Measurements from ENCODE around the gene B4GALT6. TPM values are rescaled to one million over a fixed set of nuclear protein-coding genes. Genes with fewer than 3 reads are reported as not detected.

The B4GALT6 gene
- polyA plus RNA-seq, 10 donors, result 10.1 to 15.2 (median 12.3) TPM

DNA sequence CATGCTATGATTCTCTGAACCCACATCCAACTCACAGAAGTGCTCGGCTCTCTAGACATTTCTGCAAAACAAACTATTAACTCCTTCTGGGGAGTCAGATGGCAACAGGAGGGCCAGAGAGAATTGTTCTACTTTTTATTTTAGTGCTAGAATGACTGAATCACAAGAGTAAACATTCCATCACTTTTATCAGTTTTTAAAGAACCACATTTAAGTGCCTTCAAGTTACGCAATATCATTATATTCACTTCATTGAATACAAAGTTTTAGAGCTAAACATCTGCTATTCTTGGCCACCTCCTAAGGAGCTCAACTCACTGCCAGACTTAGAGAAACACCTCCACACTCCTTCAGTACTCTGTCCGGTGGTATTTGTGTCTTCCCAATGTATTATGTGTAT lies 22.4 kb downstream of the B4GALT6 start:
- peak in 2 of 3 donors; percentile 39 to 57 for DNase-seq

- DNase-seq, result no peak
Measured at GRCh38 chr18:31660763-31661162, 23.6 kb downstream of the B4GALT6 start.

DNA sequence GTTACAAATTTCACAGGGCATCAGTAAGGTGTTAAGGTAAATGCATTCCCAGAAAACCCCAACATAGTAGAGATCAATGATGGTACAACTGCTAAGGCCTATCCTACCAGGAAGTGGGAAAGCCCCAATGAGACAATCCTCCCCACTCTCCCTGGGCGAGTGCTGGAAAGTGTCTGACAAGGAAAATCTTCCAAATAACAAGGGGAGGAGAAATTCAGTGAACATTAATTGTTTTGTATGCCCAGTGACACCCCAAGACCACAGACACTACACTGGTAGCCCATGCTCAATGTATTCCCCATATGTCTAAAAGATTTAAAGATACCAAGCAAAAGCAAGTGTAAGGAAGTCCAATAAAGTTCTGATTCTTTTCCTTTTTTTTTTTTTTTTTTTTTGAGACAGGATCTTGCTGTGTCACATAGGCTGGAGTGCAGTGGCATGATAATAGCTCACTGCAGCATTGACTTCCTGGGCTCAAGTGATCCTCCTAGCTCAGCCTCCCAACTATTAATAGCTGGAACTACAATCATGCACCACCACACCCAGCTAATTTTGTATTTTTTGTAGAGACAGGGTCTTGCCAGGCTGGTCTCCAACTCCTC lies 24.7 kb downstream of the B4GALT6 start:
- no peak for DNase-seq

GRCh38 chr18:31658670-31659575 lies 25.5 kb downstream of the B4GALT6 start:
- peak in 2 of 3 donors; percentile 27 to 43 for DNase-seq

DNA sequence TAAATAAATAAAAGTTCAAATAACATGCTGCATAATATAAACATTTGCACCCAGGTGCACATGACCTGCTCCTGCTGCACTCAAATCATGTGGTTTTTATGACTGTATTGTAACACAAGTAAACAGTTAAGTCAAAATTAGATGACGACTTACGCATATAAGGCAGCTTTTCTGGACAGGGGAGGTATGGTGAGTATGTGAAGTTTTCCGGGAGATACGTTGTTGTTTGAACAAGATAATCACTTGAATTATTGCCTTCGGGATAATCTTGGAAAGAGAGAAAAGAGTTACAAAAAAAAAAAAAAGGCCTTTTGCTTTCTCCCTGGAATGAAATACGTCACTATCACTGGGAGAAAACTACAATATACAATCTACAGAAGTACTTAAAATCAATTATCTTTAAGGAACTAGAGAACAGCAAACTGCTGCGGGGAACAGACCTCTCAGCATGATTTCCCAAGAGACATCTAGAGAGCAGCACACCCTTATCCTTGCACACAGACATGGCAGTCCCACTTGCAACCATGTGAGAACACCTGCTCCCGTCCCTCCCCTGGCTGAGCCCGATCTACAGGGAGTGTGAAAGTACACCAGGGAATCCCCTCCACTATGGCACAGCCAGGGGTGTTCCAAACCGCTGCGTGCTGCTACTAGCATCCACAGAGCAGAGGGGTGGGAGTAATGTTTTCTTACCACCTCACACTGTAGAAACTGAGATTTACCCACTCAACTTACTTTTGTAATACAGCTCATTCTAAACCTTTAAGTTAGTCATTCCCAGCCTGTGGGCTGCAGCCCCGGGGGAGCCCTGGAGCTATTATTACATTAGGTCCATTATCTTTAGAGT lies 26.3 kb downstream of the B4GALT6 start:
- DNase-seq, result peak in 1 of 3 donors; percentile 31

- no peak for DNase-seq
Measured at GRCh38 chr18:31656754-31657153, 27.6 kb downstream of the B4GALT6 start.

DNA sequence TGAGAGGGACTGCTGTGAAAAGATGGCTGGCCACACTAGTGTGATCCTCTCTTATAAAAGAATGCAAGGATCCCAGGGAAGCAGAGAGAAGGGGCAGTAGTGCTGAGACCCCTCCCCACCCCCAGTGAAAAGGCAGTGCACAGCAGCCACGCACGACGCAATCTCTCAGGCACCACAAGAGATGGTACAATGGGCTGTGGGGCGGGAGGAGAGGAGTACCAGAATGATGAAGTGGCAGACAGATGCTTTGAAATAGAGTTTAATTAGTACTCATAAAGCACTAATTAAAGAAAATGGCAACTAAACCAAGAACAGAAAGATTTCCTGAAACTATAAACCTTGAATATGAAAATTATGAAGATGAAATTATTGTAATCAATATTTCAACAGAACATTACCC lies 29.0 kb downstream of the B4GALT6 start:
- DNase-seq, result no peak

DNA sequence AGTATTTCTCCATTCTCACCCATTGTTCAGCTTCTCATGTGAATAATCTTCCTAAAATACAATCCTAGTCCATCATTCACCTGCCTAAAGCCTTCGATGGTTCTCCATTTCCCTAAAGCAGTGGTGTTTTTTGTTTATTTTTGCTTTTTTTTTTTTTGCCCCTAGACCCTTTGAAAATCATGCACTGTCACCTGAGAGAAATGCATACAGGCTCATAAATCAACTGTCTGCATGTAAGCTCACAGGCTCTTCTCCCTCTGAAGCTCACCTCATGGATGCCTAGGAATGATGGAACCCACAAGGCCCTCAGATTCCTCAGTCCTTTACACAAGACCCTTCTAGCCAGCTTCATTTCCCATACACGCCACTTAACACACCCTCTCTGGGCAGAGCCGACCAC lies 31.5 kb downstream of the B4GALT6 start:
- no peak for DNase-seq

DNA sequence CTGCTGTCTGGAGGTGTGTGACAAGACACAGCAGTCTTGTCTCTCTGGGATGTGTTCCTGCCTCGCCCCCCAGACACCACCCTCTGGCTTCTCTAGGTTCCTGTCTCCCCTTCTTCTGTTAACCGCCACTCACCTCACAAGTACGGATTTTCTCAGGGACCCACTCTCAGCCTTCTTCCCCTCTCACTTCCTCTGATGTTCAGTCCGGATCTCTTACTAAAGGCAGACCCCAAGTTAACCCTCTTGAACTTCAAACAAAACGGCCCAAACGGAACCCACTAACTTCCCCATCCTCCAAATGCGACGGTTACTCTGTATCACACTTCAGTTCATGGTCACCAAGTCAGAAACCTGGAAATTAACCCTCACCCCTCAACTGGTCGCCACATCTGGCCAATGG lies 32.0 kb downstream of the B4GALT6 start:
- DNase-seq, result no peak

- DNase-seq, result no peak
Measured at GRCh38 chr18:31651369-31651768, 33.0 kb downstream of the B4GALT6 start.

DNA sequence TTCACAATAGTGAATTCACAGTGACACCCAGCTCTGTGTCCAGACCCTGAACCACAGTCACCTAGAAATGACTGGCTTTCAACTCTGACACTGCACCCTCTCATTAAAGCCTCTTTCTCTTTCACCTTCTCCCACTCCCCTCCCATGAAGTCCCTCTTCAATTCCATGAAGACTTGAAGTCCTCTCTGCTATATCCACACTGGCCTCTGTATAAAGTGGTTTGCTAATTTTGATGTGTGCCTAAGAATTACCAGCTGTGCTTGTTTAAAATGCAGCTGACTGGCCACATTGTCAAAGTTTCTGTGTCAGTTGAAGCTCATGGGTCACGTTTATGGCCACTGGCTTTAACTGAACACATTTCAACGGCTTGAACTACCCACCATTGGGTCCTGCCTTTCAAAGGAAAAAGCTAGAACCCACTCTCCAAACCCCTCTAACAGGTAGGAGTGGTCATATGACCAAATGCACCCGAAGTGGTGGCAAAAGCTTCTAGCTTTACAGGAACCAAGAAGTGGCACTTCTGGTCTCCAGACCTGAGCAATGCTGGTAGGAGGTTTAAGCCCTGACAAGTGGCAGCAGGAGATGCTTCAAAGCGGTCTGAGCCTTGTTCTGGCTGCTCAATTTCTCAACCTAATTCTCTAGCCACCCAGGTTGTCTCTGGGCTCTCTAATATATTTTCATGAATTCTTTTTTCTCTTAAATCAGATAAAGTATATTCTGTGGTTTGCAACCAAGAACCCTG lies 34.2 kb downstream of the B4GALT6 start:
- no peak for DNase-seq

- DNase-seq, result no peak
Measured at GRCh38 chr18:31649449-31649848, 34.9 kb downstream of the B4GALT6 start.

GRCh38 chr18:31648966-31649429 lies 35.4 kb downstream of the B4GALT6 start:
- no peak for DNase-seq

DNA sequence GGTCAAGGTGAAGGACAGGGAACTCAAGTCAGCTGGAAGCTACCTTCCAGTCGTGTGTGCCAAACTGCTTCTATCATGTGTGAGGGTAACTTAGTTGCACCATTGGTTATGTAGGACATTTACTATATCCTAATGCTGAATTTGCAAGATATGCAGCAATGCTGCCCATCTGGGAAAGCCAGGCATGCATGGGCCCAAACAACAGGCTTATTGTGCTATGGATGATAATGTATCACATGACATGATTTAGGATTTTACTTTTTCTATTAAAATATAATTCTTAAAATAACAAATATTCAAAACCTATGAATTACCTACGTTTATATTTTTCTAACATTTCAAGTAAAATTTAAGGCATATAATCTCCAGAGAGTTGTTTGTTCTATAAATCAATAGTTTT lies 35.9 kb downstream of the B4GALT6 start:
- no peak for DNase-seq

DNA sequence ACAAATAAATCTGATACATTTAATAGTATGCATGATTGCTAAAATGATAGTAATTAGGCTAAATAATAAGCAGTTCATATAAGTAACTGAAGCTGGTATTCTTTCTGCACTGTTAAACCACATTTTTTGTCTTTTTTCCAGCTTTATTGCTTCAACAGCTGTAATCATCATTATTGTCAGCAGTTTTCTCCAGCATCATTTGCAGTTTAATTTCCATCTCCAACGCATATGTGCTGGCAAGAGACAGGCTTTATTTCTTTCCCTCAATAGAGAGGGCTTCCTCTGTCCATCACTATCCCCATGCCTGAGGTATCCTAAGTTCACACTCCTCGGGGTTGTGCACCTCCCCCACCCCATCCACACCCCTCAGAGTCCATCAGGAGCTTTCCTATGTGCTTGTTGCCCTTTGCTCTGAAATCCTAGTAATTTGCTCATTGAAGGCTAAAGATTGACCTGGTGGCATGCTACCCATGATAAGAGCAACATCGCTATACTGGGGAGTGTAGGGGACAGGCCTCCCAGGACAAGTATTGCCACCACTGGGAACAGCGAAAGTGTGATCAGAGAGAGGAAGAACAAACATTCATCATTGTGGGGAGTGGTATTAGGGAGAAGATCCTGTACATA lies 37.1 kb downstream of the B4GALT6 start:
- peak in 2 of 3 donors; percentile 22 to 60 for DNase-seq

- DNase-seq, result no peak
Measured at GRCh38 chr18:31646332-31647126, 37.9 kb downstream of the B4GALT6 start.

DNA sequence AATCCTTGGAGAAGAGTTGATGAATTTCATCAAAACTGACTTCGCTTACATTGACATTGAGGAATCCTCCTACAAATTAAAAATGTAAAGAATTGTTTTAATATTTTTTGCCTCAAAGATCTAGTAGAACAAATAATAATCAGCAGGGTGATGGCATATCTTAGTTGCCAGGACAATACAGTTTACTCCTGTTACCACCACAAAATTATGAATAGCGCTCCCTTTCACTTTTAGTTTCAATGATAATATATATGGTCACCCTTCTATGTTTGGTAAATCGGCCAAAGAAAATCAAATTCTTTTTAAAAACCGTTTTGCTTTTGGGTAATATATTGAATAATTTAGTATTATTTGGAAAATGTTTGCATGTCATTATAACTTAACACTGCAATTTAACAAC lies 39.0 kb downstream of the B4GALT6 start:
- no peak for DNase-seq

DNA sequence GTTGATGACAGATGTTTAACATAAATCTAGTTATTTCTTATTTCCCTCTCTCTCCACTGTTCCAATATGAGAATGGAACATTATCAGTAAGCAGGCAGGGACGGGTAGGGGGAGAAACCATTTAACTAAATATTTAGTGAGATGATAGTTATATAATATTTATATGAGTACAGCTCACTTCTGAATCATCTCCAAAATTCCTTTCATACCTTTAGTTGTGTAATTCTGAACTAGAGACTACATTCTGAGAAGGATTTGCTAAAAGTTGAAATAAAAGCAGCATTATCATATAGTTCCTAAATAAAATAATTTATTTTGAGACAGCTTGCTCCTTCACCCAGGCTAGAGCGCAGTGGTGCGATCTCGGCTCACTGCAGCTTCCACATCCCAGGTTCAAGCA lies 41.4 kb downstream of the B4GALT6 start:
- DNase-seq, result no peak

- no peak for DNase-seq
Measured at GRCh38 chr18:31637445-31637844, 46.9 kb downstream of the B4GALT6 start.

DNA sequence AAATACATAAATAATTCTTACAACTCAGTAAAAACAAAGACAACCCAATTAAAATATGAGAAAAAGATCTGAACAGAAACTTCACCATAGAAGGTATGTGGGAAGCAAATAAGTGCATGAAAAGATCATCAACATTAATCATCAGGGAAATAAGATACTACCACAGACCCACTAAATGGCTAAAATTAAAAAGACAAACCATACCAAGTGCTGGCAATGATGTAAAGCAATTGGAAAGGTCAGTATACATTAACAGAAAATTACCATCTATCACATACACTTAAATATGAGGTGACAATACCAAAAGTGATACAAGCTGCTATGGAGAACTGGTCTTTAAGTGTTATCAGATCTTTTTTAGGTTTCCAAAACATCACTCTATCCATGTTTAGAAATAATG lies 48.0 kb downstream of the B4GALT6 start:
- no peak for DNase-seq

Measured in muscle of back (tissue), 11 donors.